Measurements from ENCODE around the gene GGT1. TPM values are rescaled to one million over a fixed set of nuclear protein-coding genes. Genes with fewer than 3 reads are reported as not detected.
A peak's percentile ranks its signal among the peaks of the same experiment; 100 is the strongest.

The GGT1 gene
- total RNA-seq, 1 donor from 2014 or later, result 4.9 TPM

- intact Hi-C loops (cut with DNase I), result no loop called here
- Histone ChIP-seq H3K4me1 (peaks cover 41% of the 10 kb centered on the region), H3K4me3 (no peak overlapping the region), H3K27ac (no peak overlapping the region), H3K27me3 (no peaks in the 10 kb centered on the region), H3K36me3 (peaks cover 0 to 24% of the 10 kb centered on the region in 2 donors), H3K9me3 (no peaks in the 10 kb centered on the region)
- no peak for TF ChIP-seq CTCF (IDR thresholded peaks at IDR 0.05)
- TF ChIP-seq POLR2AphosphoS5 (IDR thresholded peaks at IDR 0.05; ENCODE audit: insufficient read depth in 1 of 2, low read depth in 1 of 2), result no peak
- no peak for TF ChIP-seq POLR2A (IDR thresholded peaks at IDR 0.05)
- DNase-seq (ENCODE audit: extremely low spot score in 2 of 2), result no peak
Measured at GRCh38 chr22:24559471-24559870, 43.5 kb upstream of the GGT1 start.

- intact Hi-C loops (cut with DNase I), result no loop called here
- no peak for DNase-seq (ENCODE audit: extremely low spot score in 2 of 2)
- Histone ChIP-seq H3K9me3 (no peaks in the 10 kb centered on the region), H3K27me3 (no peaks in the 10 kb centered on the region), H3K27ac (no peak overlapping the region), H3K4me1 (peaks cover 48% of the 10 kb centered on the region), H3K4me3 (no peak overlapping the region), H3K36me3 (peaks cover 0 to 23% of the 10 kb centered on the region in 2 donors)
- TF ChIP-seq POLR2A (IDR thresholded peaks at IDR 0.05) (no peak), POLR2AphosphoS5 (IDR thresholded peaks at IDR 0.05; ENCODE audit: insufficient read depth in 1 of 2, low read depth in 1 of 2) (no peak), CTCF (IDR thresholded peaks at IDR 0.05) (no peak)
Measured at GRCh38 chr22:24563246-24563645, 39.7 kb upstream of the GGT1 start.

- TF ChIP-seq CTCF (IDR thresholded peaks at IDR 0.05) (no peak), POLR2AphosphoS5 (IDR thresholded peaks at IDR 0.05; ENCODE audit: insufficient read depth in 1 of 2, low read depth in 1 of 2) (peak in 1 of 2 donors; percentile 7)
- Histone ChIP-seq H3K27me3 (no peaks in the 10 kb centered on the region), H3K27ac (peak overlapping the region; percentile 24), H3K9me3 (no peaks in the 10 kb centered on the region), H3K36me3 (peaks cover 0 to 30% of the 10 kb centered on the region in 2 donors), H3K4me1 (peaks cover 48% of the 10 kb centered on the region), H3K4me3 (no peak overlapping the region)
- DNase-seq (ENCODE audit: extremely low spot score in 2 of 2), result no peak
- intact Hi-C loops (cut with DNase I), result no loop called here
Measured at GRCh38 chr22:24564376-24565058, 38.5 kb upstream of the GGT1 start.

- Histone ChIP-seq H3K27me3 (no peaks in the 10 kb centered on the region), H3K27ac (no peak overlapping the region), H3K4me3 (no peak overlapping the region), H3K4me1 (peaks cover 48% of the 10 kb centered on the region), H3K36me3 (peaks cover 0 to 34% of the 10 kb centered on the region in 2 donors), H3K9me3 (no peaks in the 10 kb centered on the region)
- intact Hi-C loops (cut with DNase I), result no loop called here
- DNase-seq (ENCODE audit: extremely low spot score in 2 of 2), result no peak
- no peak for TF ChIP-seq POLR2A (IDR thresholded peaks at IDR 0.05)
- no peak for TF ChIP-seq CTCF (IDR thresholded peaks at IDR 0.05)
- TF ChIP-seq POLR2AphosphoS5 (IDR thresholded peaks at IDR 0.05; ENCODE audit: insufficient read depth in 1 of 2, low read depth in 1 of 2), result no peak
Measured at GRCh38 chr22:24565077-24565476, 37.9 kb upstream of the GGT1 start.

GRCh38 chr22:24566899-24567511 lies 36.0 kb upstream of the GGT1 start:
- peaks cover 48% of the 10 kb centered on the region for H3K4me1 ChIP-seq
- no peaks in the 10 kb centered on the region for H3K27me3 ChIP-seq
- TF ChIP-seq POLR2AphosphoS5 (IDR thresholded peaks at IDR 0.05; ENCODE audit: insufficient read depth in 1 of 2, low read depth in 1 of 2) (no peak), CTCF (IDR thresholded peaks at IDR 0.05) (no peak), POLR2A (IDR thresholded peaks at IDR 0.05) (no peak)
- H3K27ac ChIP-seq, result no peak overlapping the region
- no peaks in the 10 kb centered on the region for H3K9me3 ChIP-seq
- intact Hi-C loops (cut with DNase I), result no loop called here
- H3K36me3 ChIP-seq, result peaks cover 0 to 36% of the 10 kb centered on the region in 2 donors
- no peak for DNase-seq (ENCODE audit: extremely low spot score in 2 of 2)
- H3K4me3 ChIP-seq, result no peak overlapping the region

All from vagina (tissue), 2 donors.